HG03520 (cell line): ENCODE measurements around the gene SLC34A1.
"Not testable (repeated sequence)": the region's sequence is repeated elsewhere in the genome, so short reads cannot be mapped to it uniquely, and the experiment has no call there.

Source experiments
- ATAC-seq: cut with Tn5 transposase; IDR thresholded peaks from one replicate; pipeline ENCODE4 v1.9.1; 2021; ENCODE audit warnings: mild to moderate bottlenecking, moderate library complexity; ENCODE audit not compliant: unreplicated experiment

SLC34A1 gene

DNA sequence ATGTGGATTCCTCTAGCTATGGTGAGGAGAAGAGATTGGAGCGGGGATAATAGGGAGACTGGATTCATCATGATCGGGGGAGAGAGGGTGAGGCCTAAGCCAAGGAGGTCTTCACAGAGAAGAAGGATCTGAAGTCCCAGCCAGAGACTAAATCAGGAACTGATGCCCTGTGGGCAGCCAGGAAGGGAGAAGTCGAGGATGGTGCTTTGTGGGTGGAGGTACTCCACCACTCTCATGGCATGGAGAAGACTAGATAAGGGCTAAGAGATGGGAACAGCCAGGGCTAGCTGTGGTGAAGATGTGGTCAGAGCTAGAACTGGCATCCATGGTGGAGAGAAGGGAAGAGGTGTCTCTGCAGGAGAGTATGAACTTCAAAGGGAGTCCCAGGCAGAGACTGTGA is 29.5 kb upstream of the SLC34A1 start:
- ATAC-seq: no peak

- ATAC-seq: no peak
These were observed 28.9 kb upstream of the SLC34A1 start for GRCh38 chr5:177355162-177355867.

GRCh38 chr5:177355868-177356168 is 28.4 kb upstream of the SLC34A1 start:
- no peak for ATAC-seq

DNA sequence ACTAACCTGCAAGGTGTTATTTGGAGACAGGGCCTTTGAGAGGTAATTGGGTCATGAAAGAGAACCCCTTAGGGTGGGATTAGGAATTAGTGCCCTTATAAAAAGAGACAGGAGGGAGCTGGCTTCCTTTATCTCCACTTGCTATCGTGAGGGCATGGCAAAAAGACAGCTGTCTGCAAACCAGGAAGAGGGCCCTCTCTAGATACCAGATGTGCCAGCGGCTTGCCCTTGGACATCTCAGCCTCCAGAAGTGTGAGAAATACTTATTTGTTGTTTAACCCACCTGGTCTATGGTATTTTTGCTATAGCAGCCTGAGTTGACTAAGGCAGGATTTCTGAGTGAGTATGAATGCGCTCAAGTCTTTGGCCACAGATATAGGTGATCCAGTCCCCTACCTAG is 27.5 kb upstream of the SLC34A1 start:
- no peak for ATAC-seq

DNA sequence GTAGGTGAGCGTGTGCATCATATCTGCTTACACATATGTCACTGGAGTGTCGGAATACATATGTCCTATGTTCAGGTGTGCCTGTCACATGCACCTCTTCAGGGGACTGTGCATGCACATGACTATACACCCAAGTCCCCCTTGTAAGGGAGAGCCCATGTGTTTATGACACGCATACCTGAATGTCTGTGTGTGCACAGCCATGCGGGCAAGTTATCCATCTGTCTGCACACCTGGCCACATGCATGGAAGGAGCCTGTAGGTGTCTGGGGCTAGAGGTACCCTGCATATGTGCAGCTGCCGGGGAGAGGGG is 27.1 kb upstream of the SLC34A1 start:
- no peak for ATAC-seq

GRCh38 chr5:177357459-177358351 is 26.5 kb upstream of the SLC34A1 start, which contains the start of gene RGS14:
Gene RGS14 (plus strand): TSS chr5:177357924. CDS start chr5:177358025, 101 bp downstream.
- peak; percentile 89 for ATAC-seq

DNA sequence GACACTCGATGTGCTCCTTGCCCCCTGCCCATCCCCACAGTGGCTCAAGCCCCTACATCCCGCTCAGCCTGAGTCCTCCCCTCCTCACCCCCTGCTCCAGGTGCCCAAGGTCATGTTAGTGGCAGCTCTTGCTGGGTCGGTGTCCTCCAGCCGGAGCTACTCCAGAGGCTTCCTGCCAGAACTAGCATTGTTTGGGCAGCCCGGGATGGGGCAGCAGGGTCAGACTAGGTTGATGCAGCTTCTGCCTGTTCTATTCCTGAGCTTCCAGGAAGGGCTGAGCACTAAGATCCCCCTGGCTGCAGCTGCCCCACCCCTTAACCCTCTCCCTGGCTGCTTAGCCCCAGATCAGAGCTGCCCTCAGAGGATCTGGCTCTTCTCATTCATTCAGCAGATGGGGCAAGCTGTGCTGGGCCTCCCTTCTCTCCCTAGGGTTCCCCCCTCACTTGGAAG is 25.8 kb upstream of the SLC34A1 start:
- ATAC-seq: no peak

DNA sequence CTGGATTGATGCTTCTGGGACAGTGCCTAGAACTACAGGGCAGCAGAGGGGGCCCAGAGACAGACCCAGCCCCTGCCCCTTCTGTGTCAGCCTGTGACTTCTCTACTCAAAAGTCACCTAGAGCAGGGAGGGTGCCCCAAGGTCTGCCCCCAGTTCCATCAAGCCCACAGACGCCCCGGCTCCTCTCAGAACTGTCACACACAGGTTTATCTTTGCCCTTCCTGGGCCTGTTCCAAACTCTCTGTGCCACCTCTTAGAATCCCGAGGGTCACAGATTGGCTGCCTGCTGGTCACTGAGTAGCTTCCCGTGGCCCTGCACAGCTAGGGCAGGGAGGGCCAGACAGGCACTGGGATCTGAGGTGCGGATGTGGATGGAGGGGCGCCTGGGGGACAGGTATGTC is 24.8 kb upstream of the SLC34A1 start:
- ATAC-seq: no peak

GRCh38 chr5:177359860-177360259 is 24.4 kb upstream of the SLC34A1 start:
- ATAC-seq: no peak

DNA sequence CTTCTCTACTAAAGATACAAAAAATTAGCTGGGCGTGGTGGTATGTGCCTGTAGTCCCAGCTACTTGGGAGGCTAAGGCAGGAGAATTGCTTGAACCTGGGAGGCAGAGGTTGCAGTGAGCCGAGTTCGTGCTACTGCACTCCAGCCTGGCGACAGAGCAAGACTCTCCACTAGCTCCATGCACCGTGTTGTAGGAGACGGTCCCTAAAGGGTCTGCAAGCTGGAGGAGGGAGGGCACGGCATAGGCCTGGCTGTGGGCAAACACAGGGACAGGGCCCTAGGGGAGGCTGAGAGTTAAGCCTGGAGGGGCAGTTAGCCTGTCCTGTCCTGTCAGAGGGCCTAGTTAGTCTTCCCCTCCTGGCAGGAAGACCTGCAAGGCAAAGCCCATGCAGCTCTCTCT is 23.5 kb upstream of the SLC34A1 start:
- not testable (repeated sequence) for ATAC-seq

DNA sequence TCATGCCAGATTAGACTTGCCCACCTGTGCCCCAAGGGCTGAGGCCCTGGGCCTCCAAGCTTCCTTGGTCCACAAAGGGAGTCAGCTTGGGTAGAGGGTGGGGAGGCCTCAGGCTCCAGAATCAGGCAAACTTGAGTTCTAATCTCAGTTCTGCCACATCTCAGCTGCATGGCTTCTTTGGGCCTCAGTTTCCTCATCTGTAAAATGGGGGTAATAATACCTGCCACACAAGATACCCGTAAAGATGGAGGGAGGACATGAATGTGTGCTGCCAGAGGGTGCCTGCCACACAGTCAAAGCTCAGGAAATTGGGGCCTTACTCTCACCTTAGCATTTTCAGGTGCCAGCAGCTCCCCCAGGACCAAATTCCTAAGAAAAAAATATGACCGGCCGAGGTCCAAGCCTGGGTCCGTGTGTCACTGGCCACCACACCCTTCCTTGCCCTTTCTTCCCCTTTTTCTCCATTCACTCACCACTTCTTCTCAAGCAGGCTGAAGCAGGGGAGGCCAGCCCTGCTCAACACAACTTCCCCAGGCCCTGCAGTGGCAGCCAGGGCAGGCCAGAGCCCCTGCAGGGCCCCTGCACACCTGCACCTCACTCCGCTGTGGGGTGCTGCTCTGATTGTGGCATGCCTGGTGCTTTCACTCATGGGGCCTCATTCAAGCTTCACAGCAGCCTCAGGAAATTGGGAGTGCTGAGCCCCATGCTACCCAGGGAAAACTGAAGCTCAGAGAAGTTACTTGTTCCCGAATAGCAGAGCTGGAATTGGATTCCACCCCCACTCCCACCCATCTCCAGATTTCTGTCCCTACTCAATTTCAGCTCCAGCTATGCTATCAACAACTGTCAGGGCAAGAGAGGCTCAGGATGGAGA is 22.6 kb upstream of the SLC34A1 start:
- no peak for ATAC-seq

DNA sequence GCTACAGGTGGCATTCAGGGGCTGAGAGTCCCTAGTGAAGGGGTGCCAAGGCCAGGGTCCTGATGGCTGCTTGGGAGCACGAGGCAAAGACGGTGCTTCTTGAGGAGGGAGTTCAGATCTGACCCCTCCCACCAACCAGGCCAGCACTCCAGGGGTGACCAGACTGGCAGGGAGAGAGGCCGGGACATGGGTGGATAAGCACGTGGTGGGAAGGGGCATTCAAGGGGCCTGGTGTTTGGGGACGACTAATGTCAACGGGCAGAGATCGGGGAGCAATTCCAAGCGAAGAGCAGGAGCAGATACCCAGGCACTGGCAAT is 22.0 kb upstream of the SLC34A1 start:
- no peak for ATAC-seq

- peak; percentile 31 for ATAC-seq
These were observed 21.4 kb upstream of the SLC34A1 start for GRCh38 chr5:177362610-177363507.

GRCh38 chr5:177363565-177363964 is 20.7 kb upstream of the SLC34A1 start:
- no peak for ATAC-seq

DNA sequence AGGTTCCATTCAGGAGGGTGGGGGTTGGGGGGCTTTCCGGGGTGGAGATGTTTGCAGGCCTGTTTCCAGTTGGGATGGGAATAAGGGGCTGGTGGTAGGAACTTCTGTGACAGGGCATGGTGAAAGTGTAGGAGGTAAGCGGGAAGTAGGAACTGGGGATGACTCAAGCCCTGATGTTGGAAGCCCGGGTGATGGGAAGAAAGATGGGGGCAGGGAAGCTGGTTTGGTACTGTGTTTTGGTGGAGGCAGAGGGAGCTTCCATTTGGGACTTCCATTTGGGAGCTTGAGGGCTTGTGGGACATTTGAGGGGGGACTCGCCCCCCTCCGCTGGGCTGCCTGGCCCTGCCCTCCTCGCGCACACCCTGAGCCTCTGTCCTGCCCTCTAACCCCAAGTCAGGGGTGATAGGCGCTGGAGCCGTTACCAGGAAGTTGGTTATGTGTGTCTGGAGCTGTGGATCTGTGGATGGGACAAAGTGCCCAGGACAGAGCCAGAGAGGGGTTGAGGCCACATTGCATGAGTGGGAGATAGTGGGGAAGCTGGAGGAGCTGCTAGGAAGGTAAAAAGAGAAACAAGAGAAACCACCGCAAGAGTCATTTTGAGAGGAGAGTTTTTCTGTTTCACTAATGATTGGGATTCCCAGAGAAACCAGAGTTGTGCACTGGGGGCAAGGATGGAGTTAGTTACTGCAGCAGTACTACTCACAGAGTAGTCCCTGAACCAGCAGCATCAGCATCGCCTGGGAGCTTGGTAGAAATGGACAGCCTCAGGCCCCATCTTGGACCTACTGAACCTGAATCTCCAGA is 19.9 kb upstream of the SLC34A1 start:
- ATAC-seq: no peak

DNA sequence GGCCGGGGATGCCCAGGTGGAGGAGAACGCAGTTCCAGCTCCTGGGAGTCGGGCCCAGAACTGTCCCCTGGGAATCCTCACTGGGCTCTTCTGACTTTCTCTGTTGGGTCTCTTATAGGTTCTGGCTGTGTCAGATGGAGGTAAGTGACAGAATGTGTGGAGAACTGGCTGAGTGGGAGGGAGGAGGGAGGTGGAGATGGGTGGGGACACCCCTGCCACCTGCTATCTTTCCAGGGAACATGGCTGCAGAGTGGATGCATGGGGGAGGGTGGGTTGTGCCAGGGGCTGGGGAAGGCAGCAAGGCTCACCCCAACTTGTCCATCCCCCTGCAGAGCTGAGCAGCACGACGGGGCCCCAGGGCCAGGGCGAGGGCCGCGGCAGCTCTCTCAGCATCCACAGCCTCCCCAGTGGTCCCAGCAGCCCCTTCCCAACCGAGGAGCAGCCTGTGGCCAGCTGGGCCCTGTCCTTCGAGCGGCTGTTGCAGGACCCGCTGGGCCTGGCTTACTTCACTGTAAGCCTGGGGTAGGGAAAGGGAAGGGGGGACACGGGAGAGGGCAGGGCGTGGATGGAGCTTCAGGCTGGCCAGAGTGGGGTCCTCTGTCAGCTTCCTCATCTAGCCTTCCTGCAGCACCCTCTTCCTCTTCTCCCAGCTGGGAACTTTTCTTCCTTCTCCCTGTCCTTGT is 18.2 kb upstream of the SLC34A1 start:
- no peak for ATAC-seq

GRCh38 chr5:177366528-177367322 is 17.5 kb upstream of the SLC34A1 start:
- no peak for ATAC-seq

DNA sequence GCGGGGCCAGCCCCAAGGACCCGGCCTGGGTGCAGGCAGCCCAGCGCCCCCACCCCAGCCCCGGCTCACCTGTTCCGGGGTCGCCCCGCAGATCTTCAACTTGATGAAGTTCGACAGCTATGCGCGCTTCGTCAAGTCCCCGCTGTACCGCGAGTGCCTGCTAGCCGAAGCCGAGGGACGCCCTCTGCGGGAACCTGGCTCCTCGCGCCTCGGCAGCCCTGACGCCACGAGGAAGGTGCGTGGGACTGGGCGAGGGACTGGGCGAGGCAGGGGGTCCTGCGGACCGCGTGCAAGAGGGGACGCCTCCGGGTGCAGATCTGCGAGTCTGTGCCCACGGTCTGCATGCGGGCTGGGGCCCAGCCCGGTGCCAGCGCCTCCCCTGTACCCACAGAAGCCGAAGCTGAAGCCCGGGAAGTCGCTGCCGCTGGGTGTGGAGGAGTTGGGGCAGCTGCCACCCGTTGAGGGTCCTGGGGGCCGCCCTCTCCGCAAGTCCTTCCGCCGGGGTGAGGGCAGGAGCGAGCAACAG is 16.8 kb upstream of the SLC34A1 start:
- no peak for ATAC-seq
